Activated CD4-positive, alpha-beta T cell treated with anti-CD3 and anti-CD28 coated beads for 24 hours (primary cell): ENCODE results near the gene TBX10.
"Not testable (repeated sequence)": the region's sequence is repeated elsewhere in the genome, so short reads cannot be mapped to it uniquely, and the experiment has no call there.

Source experiments
- DNase-seq, 2 donors: peaks; one replicate each; pipeline ENCODE4 v3.0.0-alpha.2; 2020; ENCODE audit warnings: low read depth in 2 of 2

The TBX10 gene

DNA sequence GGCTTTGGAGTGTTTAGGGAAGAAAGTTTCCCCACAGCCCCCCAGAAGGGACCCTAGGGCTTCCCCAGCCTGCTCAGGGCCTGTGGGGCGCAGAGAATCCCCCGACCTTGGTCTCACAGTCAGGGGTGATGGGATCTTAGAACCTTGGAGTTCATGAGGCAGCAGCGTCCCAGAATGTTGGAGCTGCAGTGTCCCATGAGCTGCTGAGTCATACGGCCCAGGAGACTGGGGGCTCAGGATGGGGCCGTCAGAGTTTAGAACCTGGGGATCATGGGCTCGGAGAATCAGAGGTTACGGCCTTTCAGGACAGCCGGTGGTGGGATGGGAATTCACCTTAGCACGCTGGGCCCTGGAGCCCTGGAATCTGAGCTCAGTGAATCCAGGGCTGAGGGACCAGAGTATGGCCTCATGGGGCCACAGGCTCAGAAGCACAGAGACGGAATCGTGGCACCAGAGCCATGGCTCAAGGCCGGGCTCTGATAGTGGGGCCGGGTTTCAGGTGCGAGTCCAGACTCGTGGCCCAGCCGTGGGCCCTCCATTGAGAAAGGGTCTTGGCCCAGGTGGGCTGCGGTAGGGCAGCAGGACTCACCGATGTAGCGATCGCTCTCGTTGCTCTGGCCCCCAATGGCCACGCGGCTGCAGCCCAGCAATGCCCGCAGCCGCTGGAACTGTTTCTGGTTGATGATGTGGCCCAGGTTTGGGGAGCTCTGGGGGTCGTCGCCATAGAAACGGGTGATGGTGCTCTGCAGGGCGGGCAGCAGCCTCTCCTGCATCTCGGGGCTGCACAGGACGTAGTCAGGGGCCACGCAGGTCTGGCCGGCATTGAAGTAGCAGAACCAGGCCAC is 25.4 kb upstream of the TBX10 start:
- DNase-seq: no peak

DNA sequence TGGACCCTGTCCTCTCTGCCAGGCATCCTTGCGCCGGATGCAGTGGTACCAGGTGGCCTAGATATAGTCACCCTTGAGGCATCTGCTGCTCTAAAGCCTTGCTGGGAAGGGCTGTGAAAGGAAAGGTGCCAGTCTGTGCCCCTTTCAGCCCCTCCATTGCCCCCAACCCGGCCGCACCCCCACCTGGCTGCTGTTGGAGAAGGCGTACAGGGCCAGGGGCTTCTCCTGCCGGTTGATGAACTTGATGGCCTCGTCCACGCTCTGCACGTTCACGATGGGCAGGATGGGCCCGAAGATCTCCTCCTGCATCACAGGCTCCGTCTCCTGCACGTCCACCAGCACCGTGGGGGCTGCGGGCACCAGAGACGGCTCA is 24.6 kb upstream of the TBX10 start:
- no peak for DNase-seq

DNA sequence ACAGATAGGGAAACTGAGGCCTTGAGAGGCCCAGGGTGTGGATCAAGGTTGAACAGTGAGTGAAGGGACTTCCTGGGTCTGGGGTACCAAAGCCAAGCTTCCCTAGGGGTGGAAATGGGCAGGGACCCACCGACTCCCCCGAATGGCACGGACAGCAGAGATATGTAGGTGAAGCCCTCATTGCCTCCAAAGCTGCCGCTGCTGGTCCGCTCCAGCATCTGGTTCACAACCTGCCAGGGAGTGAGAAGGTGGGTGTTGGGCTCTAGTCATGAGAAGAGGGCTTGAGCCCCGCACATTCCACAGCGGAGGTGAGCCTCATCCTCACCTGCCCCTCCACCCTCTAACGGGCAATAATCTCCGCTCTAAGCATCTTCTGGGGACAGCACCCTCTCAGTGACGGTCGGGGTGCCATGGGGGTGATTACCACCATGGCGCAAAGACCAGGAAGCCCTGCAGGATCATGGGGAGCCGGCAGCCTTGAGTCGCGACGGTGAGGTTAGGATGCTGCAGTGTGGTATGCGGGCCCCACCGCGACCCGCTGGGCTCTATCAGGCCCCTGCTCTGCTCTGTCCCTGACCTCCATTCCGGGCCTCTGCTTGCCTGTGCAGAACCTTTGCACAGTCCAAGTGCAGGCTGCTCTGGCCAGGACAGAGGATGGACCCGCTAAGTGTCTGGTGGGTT is 24.1 kb upstream of the TBX10 start:
- no peak for DNase-seq

DNA sequence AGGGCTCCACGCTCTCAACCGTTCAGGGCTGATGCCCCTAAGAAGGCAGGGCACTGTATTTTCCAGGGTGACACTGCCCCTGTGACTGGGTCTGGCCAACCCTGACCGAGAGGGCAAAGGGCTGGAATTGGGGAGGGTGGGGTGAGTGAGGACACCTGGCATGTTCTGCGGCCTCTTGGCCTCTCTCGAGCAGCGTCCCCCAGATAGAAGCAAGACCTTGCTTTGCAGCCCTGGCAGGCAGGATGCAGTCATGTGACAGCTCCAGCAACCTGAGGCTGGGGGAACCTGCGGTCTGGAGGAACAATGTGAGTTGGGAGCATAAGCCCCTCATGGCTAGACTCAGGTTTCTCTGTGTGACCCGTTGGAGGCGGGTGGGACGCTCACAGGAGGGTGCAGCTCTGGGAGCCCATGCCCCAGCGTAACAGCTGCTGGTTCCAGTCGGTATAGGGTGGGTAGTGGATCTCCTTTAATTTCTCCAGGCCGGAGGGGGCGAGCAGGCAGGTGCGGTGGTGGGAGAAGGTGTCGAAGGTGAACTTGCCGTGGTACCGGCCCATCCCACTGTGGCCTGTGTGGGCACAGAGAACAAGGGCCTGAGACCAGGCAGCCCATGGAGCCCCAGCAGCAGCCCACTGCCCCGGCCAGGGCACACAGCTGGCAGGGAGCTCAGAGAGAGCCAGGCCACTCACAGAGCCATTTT is 23.4 kb upstream of the TBX10 start:
- no peak for DNase-seq

DNA sequence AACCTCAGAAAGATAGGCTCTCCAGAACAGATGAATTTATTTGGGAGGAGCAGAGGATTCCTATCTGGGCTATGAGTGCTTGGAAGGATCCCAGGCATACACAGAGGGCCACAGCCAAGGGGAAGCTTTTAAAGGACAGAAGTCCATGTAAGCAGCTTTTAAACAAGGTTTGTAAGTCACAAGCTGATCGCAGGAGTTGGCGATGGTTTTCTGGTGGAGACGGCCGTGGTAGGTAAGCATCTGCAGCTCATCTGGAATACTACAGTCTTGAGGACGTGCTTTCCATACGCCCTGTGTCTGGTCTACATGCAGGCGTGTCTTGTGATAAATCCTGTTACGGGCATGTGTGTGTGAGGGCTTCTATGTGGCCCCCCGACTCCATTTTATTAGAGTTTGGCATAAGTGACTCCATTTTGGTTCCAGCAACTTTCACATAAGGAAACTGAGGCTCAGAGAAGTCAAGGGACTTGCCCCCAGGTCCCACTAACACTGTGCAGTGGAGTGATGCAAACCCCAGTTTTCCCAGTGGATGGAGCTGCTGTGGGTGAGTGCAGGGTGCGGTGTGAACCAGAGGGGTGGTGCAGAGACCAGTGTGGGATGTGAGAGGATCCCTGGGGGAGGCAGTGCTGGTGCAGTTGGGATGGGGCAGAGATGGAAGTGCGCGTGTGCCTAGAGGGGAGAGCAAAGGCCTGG is 22.7 kb upstream of the TBX10 start:
- no peak for DNase-seq

DNA sequence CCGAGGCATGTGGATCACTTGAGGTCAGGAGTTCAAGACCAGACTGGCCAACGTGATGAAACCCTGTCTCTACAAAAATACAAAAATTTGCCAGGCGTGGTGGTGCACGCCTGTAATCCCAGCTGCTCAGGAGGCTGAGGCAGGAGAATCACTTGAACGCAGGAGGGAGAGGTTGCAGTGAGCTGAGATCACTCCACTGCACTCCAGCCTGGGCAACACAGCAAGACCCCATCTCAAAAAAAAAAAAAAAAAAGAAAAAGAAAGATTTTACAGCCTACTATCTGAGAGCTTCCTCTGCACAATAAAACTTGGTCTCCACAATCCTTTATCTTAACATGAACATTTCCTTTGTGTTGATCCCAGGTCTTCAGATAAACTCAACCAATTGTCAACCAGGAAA is 21.2 kb upstream of the TBX10 start:
- DNase-seq: not testable (repeated sequence)

DNA sequence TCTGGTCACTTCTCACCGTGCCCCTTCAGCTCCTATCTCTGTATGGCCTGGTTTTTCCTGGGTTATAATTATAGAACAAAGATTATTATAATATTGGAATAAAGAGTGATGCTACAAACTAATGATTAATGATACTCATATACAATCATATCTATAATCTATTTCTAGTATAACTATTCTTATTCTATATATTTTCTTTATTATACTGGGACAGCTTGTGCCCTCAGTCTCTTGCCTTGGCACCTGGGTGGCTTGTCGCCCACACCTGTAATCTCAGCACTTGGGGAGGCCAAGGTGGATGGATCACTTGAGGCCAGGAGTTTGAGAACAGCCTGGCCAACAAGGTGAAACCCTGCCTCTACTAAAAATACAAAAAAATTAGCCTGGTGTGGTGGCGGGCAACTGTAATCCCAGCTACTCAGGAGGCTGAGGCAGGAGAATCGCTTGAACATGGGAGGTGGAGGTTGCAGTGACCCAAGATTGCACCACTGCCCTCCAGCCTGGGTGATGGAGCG is 20.1 kb upstream of the TBX10 start:
- DNase-seq: not testable (repeated sequence)

DNA sequence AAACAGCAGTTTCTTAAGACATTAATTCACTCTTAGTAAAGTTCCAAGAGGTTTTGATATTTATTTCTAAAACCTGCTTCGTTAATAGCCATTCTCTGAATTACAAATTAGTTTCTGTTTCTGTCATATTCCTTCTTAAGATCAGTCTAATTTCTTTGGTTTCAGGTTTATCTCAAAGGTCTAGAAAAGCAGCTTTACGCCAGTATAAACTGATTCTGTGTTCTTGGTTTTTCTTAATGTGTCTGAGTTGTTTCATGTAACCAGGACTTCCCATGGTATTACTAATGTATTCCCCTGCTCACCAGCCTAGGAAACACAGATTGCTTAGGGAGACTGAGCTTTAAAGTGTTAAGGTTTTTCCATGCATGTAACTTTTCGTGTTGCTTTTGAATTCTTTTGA is 17.7 kb upstream of the TBX10 start:
- DNase-seq: no peak

DNA sequence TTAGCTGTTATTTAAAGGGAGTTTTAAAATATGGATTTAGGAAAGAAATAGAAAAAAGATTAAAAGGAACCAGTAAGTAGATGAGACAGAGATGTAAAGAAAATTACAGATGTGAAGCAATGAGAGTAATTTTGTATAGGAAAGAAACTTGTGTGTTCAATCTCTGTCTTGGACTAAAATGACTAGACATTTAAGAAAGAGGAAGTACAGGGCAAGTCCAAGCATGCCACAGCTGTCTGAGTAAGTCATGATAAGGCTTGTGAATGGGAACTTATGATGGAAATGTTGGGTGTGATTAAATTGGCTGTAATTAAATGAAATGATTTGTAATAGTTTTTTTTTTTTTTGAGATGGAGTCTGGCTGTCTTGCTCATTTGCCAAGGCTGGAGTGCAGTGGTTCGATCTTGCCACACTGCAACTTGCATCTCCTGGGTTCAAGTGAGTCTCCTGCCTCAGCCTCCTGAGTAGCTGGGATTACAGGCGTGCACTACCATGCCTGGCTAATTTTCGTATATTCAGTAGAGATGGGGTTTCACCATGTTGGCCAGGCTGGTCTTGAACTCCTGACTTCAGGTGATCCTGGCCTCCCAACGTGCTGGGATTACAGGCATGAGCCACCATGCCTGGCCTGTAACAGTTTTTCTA is 16.8 kb upstream of the TBX10 start:
- DNase-seq: no peak

DNA sequence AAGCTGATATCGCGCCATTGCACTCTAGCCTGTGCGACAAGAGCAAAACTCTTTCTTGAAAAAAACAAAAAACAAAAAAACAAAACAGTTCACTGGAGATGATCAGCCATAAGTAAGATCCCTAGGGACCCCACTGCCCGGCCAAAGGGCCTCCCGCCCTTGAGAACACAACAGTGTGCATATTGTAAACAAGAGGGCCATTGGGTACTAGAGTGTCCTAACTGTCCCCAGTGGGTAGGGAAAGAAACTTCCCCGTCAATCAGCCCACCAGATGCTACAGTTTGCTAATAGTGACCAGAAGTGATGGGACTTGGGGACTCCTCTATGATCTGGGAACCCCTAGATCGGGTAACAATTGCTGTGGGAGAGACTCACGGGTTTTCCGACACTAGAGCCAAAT is 14.7 kb upstream of the TBX10 start:
- no peak for DNase-seq

DNA sequence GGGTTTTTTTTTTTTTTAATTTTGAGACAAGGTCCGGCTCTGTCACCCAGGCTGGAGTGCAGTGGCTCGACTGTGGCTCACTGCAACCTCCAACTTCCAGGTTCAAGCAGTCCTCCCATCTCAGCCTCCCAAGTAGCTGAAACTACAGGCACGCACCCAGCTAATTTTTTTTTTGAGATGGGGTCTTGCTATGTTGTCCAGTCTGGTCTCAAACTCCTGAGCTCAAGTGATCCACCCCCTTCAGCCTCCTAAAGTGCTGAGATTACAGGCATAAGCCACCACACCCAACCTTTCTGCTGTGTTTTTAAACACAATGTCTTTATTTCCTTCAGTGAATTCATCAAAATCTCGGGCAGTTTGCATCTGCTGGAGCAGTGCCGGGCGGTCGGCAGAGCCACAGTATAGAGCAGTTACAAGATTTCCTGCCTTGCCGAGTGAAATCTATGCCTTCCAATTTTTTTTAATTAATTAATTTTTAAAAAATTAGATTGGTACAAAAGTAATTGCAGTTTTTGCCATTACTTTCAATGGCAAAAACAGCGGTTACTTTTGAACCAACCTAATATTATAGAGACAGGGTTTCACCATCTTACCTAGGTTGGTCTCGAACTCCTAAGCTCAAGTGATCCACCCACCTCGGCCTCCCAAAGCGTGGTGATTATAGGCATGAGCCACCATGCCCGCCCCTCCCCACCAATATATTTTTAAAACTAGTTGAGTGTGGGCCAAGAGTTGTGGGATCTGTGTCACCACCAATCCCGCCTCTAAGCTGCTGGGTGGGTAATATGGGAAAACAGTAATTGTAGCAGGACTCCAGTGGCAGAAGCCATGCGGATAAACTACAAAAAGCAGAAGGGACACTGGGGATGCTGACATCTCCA is 13.6 kb upstream of the TBX10 start:
- DNase-seq: no peak

DNA sequence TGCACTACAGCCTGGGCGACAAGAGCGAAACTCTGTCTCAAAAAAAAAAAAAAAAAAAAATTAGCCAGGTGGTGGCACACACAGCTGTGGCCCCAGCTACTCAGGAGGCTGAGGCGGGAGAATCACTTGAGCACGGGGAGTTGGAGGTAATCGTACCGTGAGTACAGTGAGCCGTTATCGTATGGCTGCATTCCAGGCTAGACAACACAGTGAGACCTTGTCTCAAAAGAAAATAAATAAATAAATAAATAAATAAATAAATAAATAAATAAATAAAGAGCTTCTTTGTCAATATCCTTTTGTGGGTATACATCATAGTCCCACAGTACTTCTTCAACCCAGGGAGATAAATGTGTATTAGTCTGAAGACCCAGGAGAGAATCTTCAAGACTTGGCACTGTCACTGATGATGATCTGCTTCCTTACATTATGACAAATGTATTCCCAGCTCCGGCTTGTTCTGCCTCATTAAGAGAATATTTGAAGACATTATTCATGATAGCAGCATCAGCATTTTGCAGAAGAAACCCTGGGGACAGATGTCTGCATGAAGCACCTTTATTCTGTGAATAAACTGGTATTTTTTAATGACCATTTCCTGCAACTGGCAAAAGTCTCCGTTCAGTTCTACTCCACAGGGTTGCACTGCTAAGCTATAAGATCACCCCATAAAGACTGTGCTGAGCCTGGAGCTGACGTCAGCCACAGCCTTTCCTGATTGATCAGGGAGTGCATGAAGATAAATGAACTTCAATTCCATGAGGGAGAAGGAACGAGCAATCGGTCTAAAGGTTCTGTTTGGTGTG is 12.6 kb upstream of the TBX10 start:
- DNase-seq: no peak

DNA sequence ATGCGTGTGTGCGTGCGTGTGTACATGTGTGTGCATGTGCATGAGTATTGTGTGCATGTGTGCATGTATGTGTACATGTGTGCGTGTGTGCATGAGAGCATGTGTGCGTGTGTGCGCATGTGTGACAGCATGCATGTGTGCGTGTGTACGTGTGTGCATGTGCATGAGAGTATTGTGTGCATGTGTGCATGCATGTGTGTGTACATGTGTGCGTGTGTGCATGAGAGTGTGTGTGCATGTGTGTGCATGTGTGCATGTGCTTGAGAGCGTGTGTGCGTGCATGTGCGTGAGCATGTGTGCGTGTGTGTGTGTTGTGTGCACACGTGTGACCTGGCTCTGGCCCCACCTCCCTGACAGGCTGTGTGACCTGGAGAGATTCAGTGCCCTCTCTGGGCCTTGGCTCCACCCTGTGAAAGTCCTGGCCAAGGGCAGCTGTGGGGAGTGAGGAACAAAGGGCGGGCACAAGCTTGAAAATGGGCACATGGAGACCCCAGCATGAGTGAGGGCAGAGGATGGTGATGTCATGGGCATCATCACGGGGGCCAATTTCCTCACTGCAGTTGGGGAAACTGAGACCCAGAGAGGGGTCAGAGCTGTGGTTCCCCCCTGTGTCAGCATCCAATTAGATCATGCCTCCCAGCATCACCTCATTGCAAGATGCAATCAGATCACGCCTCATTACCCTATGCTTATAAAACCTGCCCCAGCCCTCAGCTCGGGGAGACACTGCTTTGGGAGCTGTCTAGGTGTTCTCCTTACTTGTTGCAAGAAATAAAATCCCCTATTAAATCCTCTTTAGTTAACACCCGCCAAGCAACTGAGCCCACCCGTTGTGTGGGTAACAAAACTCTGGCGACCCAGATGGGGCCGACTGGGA is 10.3 kb upstream of the TBX10 start:
- no peak for DNase-seq

DNA sequence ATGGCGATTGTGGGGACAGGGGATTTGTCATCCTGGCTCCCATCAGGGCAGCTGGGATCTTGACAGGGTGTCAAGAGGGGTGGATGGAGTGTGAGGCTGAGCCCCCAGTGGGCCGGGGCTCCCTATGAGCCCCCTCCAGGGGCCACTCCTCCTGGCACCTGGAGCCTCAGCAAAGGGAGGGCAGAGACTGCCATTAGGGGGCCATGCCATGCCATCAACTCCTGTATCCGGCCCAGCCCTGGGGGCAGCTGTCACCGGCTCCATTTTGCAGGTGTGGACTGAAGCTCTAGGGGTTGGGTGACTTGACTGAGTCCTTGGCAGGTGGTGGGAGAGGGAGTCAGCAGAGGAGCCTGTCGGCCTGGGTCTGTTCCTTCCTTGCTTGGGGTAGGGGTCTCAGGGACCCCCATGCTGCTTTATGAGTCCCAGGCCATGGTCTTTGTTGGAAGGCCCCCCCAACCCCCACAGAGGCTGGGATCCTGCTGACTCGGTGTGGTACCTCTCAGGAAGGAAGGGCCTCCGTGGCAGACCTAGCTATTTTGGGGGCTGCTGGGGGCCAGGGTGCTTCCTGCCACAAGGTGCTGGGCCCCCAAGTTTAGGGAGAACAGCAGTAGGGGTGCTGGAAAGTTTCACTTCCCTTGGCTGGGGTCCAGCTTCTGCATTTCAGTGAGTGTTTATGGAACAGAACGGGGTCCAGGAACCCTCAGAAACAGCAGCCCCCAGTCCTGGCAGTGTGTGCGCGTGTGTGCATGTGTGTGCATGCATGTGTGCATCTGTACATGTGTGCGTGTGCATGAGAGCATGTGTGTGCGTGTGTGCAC is 9.4 kb upstream of the TBX10 start:
- no peak for DNase-seq

DNA sequence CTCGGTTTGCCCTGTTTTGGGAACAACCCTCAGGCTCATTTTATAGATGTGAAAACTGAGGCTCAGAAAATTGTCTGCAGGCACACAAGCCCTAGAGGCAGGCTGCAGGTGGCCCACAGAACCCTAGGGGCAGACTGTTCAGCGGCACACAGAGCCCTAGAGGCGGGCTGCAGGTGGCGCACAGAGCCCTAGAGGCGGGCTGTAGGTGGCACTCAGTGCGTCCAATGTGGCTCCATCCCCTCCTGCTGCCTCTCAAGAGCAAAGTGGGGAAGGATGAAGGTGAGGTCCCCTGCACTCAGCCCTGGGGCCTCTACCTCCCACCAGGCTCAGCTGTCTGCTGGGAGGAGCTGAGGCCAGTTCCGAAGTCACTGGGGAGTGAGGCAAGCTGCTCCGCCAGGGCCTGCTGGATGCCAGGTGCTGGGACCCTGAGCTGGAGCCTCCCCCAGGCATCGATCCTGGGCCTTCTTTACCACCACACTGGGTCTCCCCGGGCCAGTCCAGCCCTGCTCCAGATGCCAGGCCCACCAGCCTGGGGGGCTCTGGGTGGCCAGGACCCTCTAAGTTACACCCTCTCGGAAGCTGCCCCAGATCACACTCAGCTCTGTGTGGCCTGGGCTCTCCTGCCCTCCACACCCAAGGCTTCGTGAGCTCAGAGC is 8.7 kb upstream of the TBX10 start:
- DNase-seq: peak; percentile 26 to 38

DNA sequence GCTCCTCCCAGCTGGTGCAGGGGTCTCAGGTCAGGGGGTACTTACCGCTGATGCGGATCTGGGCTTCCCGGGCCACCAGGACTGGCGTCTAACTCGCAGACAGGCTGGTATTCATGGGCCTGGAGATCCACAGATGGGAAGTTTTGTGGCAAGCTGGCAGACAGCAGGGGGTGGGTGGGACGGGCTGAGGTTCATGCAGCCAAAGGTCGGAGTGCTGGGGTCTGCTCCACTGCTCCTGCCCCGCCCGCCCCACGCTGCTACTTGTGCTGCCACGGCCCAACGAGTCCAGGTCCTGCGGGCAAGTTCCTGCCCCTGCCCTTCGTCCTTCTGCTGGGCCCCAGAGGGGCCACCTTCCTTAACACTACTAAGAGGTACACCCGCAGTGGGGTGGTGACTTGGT is 7.9 kb upstream of the TBX10 start:
- no peak for DNase-seq
